CD4-positive, alpha-beta T cell treated with Interleukin-17A for 4 hours (primary cell): ENCODE measurements around the gene MAP7D3.
"Not testable (repeated sequence)": the region's sequence is repeated elsewhere in the genome, so short reads cannot be mapped to it uniquely, and the experiment has no call there.

Source experiments
- DNase-seq: peaks from one replicate; pipeline ENCODE4 v3.0.0-alpha.2; 2020; ENCODE audit warnings: mixed read lengths

The MAP7D3 gene

GRCh38 chrX:136251041-136251991 lies at the start of gene MAP7D3:
Gene MAP7D3, minus strand, starts transcription at chrX:136251400. Its CDS starts 42 bp downstream, at chrX:136251358.
- DNase-seq, result peak; percentile 78

GRCh38 chrX:136300721-136301120 lies 49.5 kb upstream of the MAP7D3 start, which contains the start of gene ADGRG4:
Gene ADGRG4, plus strand, starts transcription at chrX:136300963. Its CDS starts 7,815 bp downstream, at chrX:136308778.
- not testable (repeated sequence) for DNase-seq

- DNase-seq, result no peak
Measured at GRCh38 chrX:136295380-136295779, 44.2 kb upstream of the MAP7D3 start.

- DNase-seq, result no peak
Measured at GRCh38 chrX:136292656-136293055, 41.5 kb upstream of the MAP7D3 start.

GRCh38 chrX:136291824-136292223 lies 40.6 kb upstream of the MAP7D3 start:
- no peak for DNase-seq

GRCh38 chrX:136286375-136286774 lies 35.2 kb upstream of the MAP7D3 start:
- DNase-seq, result not testable (repeated sequence)

- DNase-seq, result no peak
Measured at GRCh38 chrX:136275553-136275952, 24.4 kb upstream of the MAP7D3 start.

GRCh38 chrX:136273986-136274385 lies 22.8 kb upstream of the MAP7D3 start:
- DNase-seq, result no peak

- no peak for DNase-seq
Measured at GRCh38 chrX:136272325-136272724, 21.1 kb upstream of the MAP7D3 start.

GRCh38 chrX:136271300-136271699 lies 20.1 kb upstream of the MAP7D3 start:
- no peak for DNase-seq

GRCh38 chrX:136269921-136270320 lies 18.7 kb upstream of the MAP7D3 start:
- no peak for DNase-seq

- DNase-seq, result peak; percentile 62
Measured at GRCh38 chrX:136268051-136269048, 17.1 kb upstream of the MAP7D3 start.

GRCh38 chrX:136266828-136267227 lies 15.6 kb upstream of the MAP7D3 start:
- no peak for DNase-seq

GRCh38 chrX:136262812-136263315 lies 11.7 kb upstream of the MAP7D3 start:
- no peak for DNase-seq

- no peak for DNase-seq
Measured at GRCh38 chrX:136262243-136262642, 11.0 kb upstream of the MAP7D3 start.

GRCh38 chrX:136261321-136261720 lies 10.1 kb upstream of the MAP7D3 start:
- no peak for DNase-seq

GRCh38 chrX:136260776-136261175 lies 9.6 kb upstream of the MAP7D3 start:
- DNase-seq, result no peak

GRCh38 chrX:136259543-136259942 lies 8.3 kb upstream of the MAP7D3 start:
- peak; percentile 29 for DNase-seq

- no peak for DNase-seq
Measured at GRCh38 chrX:136258951-136259350, 7.8 kb upstream of the MAP7D3 start.

- no peak for DNase-seq
Measured at GRCh38 chrX:136256026-136256425, 4.8 kb upstream of the MAP7D3 start.

- DNase-seq, result no peak
Measured at GRCh38 chrX:136255541-136255940, 4.3 kb upstream of the MAP7D3 start.

GRCh38 chrX:136250191-136251040 lies 784 bp downstream of the MAP7D3 start:
- peak; percentile 24 for DNase-seq
